Measurements from ENCODE around the gene HTRA1. TPM values are rescaled to one million over a fixed set of nuclear protein-coding genes. Genes with fewer than 3 reads are reported as not detected.

The HTRA1 gene
- total RNA-seq, 4 donors from 2014 or later = 14.2 to 23.2 (median 17.2) TPM

GRCh38 chr10:122537545-122537944 is 76.2 kb downstream of the HTRA1 start:
- intact Hi-C loops (cut with DNase I; ENCODE audit: low total_unique reads) = no loop called here
- in situ Hi-C loops (cut with MboI; ENCODE audit: low sequenced_read_pairs in 4 of 4) = no loop called here
- no peak for TF ChIP-seq POLR2A (IDR thresholded peaks at IDR 0.05)

GRCh38 chr10:122541541-122542002 is 80.2 kb downstream of the HTRA1 start:
- in situ Hi-C loops (cut with MboI; ENCODE audit: low sequenced_read_pairs in 4 of 4) = no loop called here

More at GRCh38 chr10:122537545-122537944, 76.2 kb downstream of the HTRA1 start:
- no peak for ATAC-seq
- H3K9me3 ChIP-seq = no peaks in the 10 kb centered on the region
- no peak for DNase-seq
- no peak overlapping the region for H3K27ac ChIP-seq
- no peaks in the 10 kb centered on the region for H3K4me1 ChIP-seq
- H3K27me3 ChIP-seq = no peaks in the 10 kb centered on the region
- no peaks in the 10 kb centered on the region for H3K36me3 ChIP-seq
- no peak overlapping the region for H3K4me3 ChIP-seq

GRCh38 chr10:122543676-122544445 is 82.5 kb downstream of the HTRA1 start:
- H3K36me3 ChIP-seq = no peaks in the 10 kb centered on the region
- no peaks in the 10 kb centered on the region for H3K4me1 ChIP-seq
- intact Hi-C loops (cut with DNase I; ENCODE audit: low total_unique reads) = no loop called here
- no peak for DNase-seq
- no peak for ATAC-seq
- TF ChIP-seq, protein P1, sequence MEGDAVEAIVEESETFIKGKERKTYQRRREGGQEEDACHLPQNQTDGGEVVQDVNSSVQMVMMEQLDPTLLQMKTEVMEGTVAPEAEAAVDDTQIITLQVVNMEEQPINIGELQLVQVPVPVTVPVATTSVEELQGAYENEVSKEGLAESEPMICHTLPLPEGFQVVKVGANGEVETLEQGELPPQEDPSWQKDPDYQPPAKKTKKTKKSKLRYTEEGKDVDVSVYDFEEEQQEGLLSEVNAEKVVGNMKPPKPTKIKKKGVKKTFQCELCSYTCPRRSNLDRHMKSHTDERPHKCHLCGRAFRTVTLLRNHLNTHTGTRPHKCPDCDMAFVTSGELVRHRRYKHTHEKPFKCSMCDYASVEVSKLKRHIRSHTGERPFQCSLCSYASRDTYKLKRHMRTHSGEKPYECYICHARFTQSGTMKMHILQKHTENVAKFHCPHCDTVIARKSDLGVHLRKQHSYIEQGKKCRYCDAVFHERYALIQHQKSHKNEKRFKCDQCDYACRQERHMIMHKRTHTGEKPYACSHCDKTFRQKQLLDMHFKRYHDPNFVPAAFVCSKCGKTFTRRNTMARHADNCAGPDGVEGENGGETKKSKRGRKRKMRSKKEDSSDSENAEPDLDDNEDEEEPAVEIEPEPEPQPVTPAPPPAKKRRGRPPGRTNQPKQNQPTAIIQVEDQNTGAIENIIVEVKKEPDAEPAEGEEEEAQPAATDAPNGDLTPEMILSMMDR (IDR thresholded peaks at IDR 0.05 in 4 of 5, conservative IDR thresholded peaks at IDR 0.05 in 1 of 5) = no peak
- no peak for TF ChIP-seq POLR2A (IDR thresholded peaks at IDR 0.05)
- no peaks in the 10 kb centered on the region for H3K27me3 ChIP-seq
- H3K27ac ChIP-seq = no peak overlapping the region
- no peaks in the 10 kb centered on the region for H3K9me3 ChIP-seq
- H3K4me3 ChIP-seq = no peak overlapping the region
- in situ Hi-C loops (cut with MboI; ENCODE audit: low sequenced_read_pairs in 4 of 4) = no loop called here

More at GRCh38 chr10:122541541-122542002, 80.2 kb downstream of the HTRA1 start:
- no peak for TF ChIP-seq POLR2A (IDR thresholded peaks at IDR 0.05)
- TF ChIP-seq, protein P1 (IDR thresholded peaks at IDR 0.05 in 4 of 5, conservative IDR thresholded peaks at IDR 0.05 in 1 of 5) = no peak
- Histone ChIP-seq H3K9me3 (no peaks in the 10 kb centered on the region), H3K4me1 (no peaks in the 10 kb centered on the region), H3K27me3 (no peaks in the 10 kb centered on the region), H3K27ac (no peak overlapping the region), H3K4me3 (no peak overlapping the region), H3K36me3 (no peaks in the 10 kb centered on the region)
- intact Hi-C loops (cut with DNase I; ENCODE audit: low total_unique reads) = no loop called here
- ATAC-seq (no peak), DNase-seq (no peak)

DNA sequence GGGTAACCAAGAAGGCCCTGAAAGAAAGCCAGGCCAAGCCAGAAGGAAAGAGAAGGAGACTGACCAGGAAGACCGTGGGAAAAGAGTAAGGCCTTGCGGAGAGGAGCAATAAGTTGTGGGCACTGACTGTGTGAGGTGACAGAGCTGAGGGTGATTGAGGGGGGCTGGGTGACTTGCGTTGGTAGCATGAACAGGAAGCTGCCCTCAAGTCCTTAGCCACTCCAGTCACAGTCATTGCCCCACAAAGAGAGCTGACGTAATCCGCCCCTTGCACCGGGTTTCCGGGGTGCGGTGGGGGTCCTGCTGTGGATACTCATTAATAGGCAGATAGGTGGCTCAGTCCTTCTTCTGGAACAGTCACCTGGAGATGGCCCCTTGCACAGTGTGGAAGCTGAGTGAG is 83.1 kb downstream of the HTRA1 start:
- H3K36me3 ChIP-seq = no peaks in the 10 kb centered on the region
- intact Hi-C loops (cut with DNase I; ENCODE audit: low total_unique reads) (no loop called here), in situ Hi-C loops (cut with MboI; ENCODE audit: low sequenced_read_pairs in 4 of 4) (no loop called here)
- TF ChIP-seq POLR2A (IDR thresholded peaks at IDR 0.05) = no peak
- TF ChIP-seq, protein P1 (IDR thresholded peaks at IDR 0.05 in 4 of 5, conservative IDR thresholded peaks at IDR 0.05 in 1 of 5) = no peak
- no peaks in the 10 kb centered on the region for H3K9me3 ChIP-seq
- no peaks in the 10 kb centered on the region for H3K4me1 ChIP-seq
- H3K27me3 ChIP-seq = no peaks in the 10 kb centered on the region
- H3K27ac ChIP-seq = no peak overlapping the region
- ATAC-seq (no peak), DNase-seq (no peak)
- H3K4me3 ChIP-seq = no peak overlapping the region

GRCh38 chr10:122546242-122546641 is 84.9 kb downstream of the HTRA1 start:
- H3K27me3 ChIP-seq = no peaks in the 10 kb centered on the region
- ATAC-seq (no peak), DNase-seq (no peak)
- no peak overlapping the region for H3K4me3 ChIP-seq
- in situ Hi-C loops (cut with MboI; ENCODE audit: low sequenced_read_pairs in 4 of 4) = no loop called here
- TF ChIP-seq, protein P1 (IDR thresholded peaks at IDR 0.05 in 4 of 5, conservative IDR thresholded peaks at IDR 0.05 in 1 of 5) = no peak
- no peak for TF ChIP-seq POLR2A (IDR thresholded peaks at IDR 0.05)
- no peaks in the 10 kb centered on the region for H3K9me3 ChIP-seq
- no peaks in the 10 kb centered on the region for H3K4me1 ChIP-seq
- intact Hi-C loops (cut with DNase I; ENCODE audit: low total_unique reads) = no loop called here
- H3K36me3 ChIP-seq = no peaks in the 10 kb centered on the region
- H3K27ac ChIP-seq = no peak overlapping the region
